Mucosa of stomach (tissue), 1 donor: ENCODE measurements around the gene TEX13A.

Experiments
- H3K27me3 ChIP-seq: one replicate; pipeline ENCODE4 v1.7.0; 2013; ENCODE audit warnings: mild to moderate bottlenecking, low read length; ENCODE audit not compliant: control insufficient read depth, insufficient read depth
- H3K36me3 ChIP-seq: one replicate; pipeline ENCODE4 v1.7.0; 2013; ENCODE audit warnings: low read length; ENCODE audit not compliant: control insufficient read depth, insufficient read depth
- H3K4me1 ChIP-seq: one replicate; pipeline ENCODE4 v1.7.0; 2013; ENCODE audit warnings: mild to moderate bottlenecking, low read length; ENCODE audit not compliant: control insufficient read depth, insufficient read depth
- H3K4me3 ChIP-seq: one replicate; pipeline ENCODE4 v1.7.0; 2013; ENCODE audit warnings: low read length
- H3K9ac ChIP-seq: one replicate; pipeline ENCODE4 v1.7.0; 2013; ENCODE audit warnings: mild to moderate bottlenecking, low read length, moderate library complexity
- H3K9me3 ChIP-seq: one replicate; pipeline ENCODE4 v1.7.0; 2013; ENCODE audit warnings: mild to moderate bottlenecking, low read length, moderate library complexity; ENCODE audit not compliant: control insufficient read depth
- donor health status: Pancreatic carcinoma.

The TEX13A gene

GRCh38 chrX:105221374-105221773, 880 bp upstream of the TEX13A start:
- no peaks in the 10 kb centered on the region for H3K27me3 ChIP-seq
- no peaks in the 10 kb centered on the region for H3K9me3 ChIP-seq
- no peaks in the 10 kb centered on the region for H3K36me3 ChIP-seq
- H3K9ac ChIP-seq, result no peak overlapping the region
- H3K4me1 ChIP-seq, result no peaks in the 10 kb centered on the region
- no peak overlapping the region for H3K4me3 ChIP-seq

- H3K36me3 ChIP-seq, result no peaks in the 10 kb centered on the region
- H3K27me3 ChIP-seq, result no peaks in the 10 kb centered on the region
- no peak overlapping the region for H3K4me3 ChIP-seq
- H3K9me3 ChIP-seq, result no peaks in the 10 kb centered on the region
- no peak overlapping the region for H3K9ac ChIP-seq
- H3K4me1 ChIP-seq, result no peaks in the 10 kb centered on the region
Observed at GRCh38 chrX:105219454-105220401, 766 bp downstream of the TEX13A start.

- Histone ChIP-seq H3K27me3 (no peaks in the 10 kb centered on the region), H3K4me1 (no peaks in the 10 kb centered on the region), H3K4me3 (no peak overlapping the region), H3K36me3 (no peaks in the 10 kb centered on the region), H3K9ac (no peak overlapping the region), H3K9me3 (no peaks in the 10 kb centered on the region)
Observed at GRCh38 chrX:105211066-105211575, 9.4 kb downstream of the TEX13A start.

- no peaks in the 10 kb centered on the region for H3K36me3 ChIP-seq
- H3K9ac ChIP-seq, result no peak overlapping the region
- H3K27me3 ChIP-seq, result no peaks in the 10 kb centered on the region
- no peak overlapping the region for H3K4me3 ChIP-seq
- H3K9me3 ChIP-seq, result no peaks in the 10 kb centered on the region
- no peaks in the 10 kb centered on the region for H3K4me1 ChIP-seq
Observed at GRCh38 chrX:105210258-105210657, 10.2 kb downstream of the TEX13A start.

GRCh38 chrX:105209406-105209805, 11.1 kb downstream of the TEX13A start:
- H3K9me3 ChIP-seq, result no peaks in the 10 kb centered on the region
- H3K4me3 ChIP-seq, result no peak overlapping the region
- no peaks in the 10 kb centered on the region for H3K4me1 ChIP-seq
- no peaks in the 10 kb centered on the region for H3K36me3 ChIP-seq
- no peak overlapping the region for H3K9ac ChIP-seq
- H3K27me3 ChIP-seq, result no peaks in the 10 kb centered on the region

- H3K9ac ChIP-seq, result no peak overlapping the region
- H3K4me3 ChIP-seq, result no peak overlapping the region
- no peaks in the 10 kb centered on the region for H3K4me1 ChIP-seq
- H3K36me3 ChIP-seq, result no peaks in the 10 kb centered on the region
- no peaks in the 10 kb centered on the region for H3K9me3 ChIP-seq
- H3K27me3 ChIP-seq, result no peaks in the 10 kb centered on the region
Observed at GRCh38 chrX:105191878-105192277, 28.6 kb downstream of the TEX13A start.

GRCh38 chrX:105190252-105190853, 30.1 kb downstream of the TEX13A start:
- Histone ChIP-seq H3K4me1 (no peaks in the 10 kb centered on the region), H3K4me3 (no peak overlapping the region), H3K27me3 (no peaks in the 10 kb centered on the region), H3K36me3 (no peaks in the 10 kb centered on the region), H3K9me3 (no peaks in the 10 kb centered on the region), H3K9ac (no peak overlapping the region)

- H3K4me1 ChIP-seq, result no peaks in the 10 kb centered on the region
- H3K4me3 ChIP-seq, result no peak overlapping the region
- no peaks in the 10 kb centered on the region for H3K27me3 ChIP-seq
- H3K9ac ChIP-seq, result no peak overlapping the region
- H3K9me3 ChIP-seq, result no peaks in the 10 kb centered on the region
- H3K36me3 ChIP-seq, result no peaks in the 10 kb centered on the region
Observed at GRCh38 chrX:105189093-105189492, 31.4 kb downstream of the TEX13A start.

- Histone ChIP-seq H3K4me3 (no peak overlapping the region), H3K36me3 (no peaks in the 10 kb centered on the region), H3K4me1 (no peaks in the 10 kb centered on the region), H3K9me3 (no peaks in the 10 kb centered on the region), H3K27me3 (no peaks in the 10 kb centered on the region), H3K9ac (no peak overlapping the region)
Observed at GRCh38 chrX:105179644-105180043, 40.9 kb downstream of the TEX13A start.

- H3K9me3 ChIP-seq, result no peaks in the 10 kb centered on the region
- H3K4me3 ChIP-seq, result no peak overlapping the region
- H3K4me1 ChIP-seq, result no peaks in the 10 kb centered on the region
- H3K36me3 ChIP-seq, result no peaks in the 10 kb centered on the region
- H3K27me3 ChIP-seq, result no peaks in the 10 kb centered on the region
- H3K9ac ChIP-seq, result no peak overlapping the region
Observed at GRCh38 chrX:105173071-105173470, 47.4 kb downstream of the TEX13A start.
